ENCODE data around the gene ATP10B.

GRCh38 chr5:160542281-160542680, 309.7 kb downstream of the ATP10B start:
- no peak for TF ChIP-seq POLR2AphosphoS5 (IDR thresholded peaks at IDR 0.05; ENCODE audit: low read depth, low read length)
- no peak for TF ChIP-seq TAF1 (IDR thresholded peaks at IDR 0.05; ENCODE audit: borderline replicate concordance, insufficient read depth, low read length)

Measured in PFSK-1 (cell line).